Measurements from ENCODE around the gene NEMP1.

Gene NEMP1

DNA sequence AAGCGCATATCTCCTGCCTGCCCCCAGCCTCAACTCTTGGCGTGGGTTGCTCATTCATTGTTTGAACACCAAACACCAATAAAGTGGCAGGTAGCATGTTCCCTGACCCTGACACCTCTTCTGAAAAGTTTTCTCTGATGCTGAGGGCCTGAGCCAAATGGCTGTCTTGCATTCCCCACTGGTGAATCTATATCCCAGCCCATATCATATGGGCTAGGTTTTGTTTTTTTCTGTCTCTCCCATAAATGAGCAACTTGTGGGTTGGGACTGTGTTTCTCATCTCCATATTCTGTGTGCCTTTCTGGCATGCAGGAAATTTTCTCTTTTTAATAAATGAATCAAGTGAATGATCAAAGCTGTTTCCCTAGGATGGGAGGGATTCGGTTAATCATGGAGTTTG lies 33.7 kb downstream of the NEMP1 start:
- H3K27ac ChIP-seq: no peak overlapping the region
- TF ChIP-seq, protein P1, sequence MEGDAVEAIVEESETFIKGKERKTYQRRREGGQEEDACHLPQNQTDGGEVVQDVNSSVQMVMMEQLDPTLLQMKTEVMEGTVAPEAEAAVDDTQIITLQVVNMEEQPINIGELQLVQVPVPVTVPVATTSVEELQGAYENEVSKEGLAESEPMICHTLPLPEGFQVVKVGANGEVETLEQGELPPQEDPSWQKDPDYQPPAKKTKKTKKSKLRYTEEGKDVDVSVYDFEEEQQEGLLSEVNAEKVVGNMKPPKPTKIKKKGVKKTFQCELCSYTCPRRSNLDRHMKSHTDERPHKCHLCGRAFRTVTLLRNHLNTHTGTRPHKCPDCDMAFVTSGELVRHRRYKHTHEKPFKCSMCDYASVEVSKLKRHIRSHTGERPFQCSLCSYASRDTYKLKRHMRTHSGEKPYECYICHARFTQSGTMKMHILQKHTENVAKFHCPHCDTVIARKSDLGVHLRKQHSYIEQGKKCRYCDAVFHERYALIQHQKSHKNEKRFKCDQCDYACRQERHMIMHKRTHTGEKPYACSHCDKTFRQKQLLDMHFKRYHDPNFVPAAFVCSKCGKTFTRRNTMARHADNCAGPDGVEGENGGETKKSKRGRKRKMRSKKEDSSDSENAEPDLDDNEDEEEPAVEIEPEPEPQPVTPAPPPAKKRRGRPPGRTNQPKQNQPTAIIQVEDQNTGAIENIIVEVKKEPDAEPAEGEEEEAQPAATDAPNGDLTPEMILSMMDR (conservative IDR thresholded peaks at IDR 0.05): no peak

DNA sequence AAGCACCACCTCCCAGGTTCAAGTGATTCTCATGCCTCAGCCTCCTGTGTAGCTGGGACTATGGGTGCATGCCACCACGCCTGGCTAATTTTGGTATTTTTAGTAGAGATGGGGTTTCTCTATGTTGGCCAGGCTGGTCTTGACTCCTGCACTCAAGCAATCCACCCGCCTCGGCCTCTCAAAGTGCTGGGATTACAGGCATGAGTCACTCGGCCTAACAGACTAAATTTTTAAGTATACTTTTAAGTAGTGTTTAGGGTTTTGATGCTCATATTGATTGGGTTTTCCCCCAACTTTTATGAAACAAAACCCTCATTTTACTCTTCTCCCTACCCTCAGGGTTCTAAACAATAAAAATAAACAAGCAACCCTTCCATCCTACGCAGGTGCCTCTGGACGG lies 34.1 kb downstream of the NEMP1 start:
- TF ChIP-seq, protein P1 (conservative IDR thresholded peaks at IDR 0.05): no peak
- H3K27ac ChIP-seq: no peak overlapping the region

DNA sequence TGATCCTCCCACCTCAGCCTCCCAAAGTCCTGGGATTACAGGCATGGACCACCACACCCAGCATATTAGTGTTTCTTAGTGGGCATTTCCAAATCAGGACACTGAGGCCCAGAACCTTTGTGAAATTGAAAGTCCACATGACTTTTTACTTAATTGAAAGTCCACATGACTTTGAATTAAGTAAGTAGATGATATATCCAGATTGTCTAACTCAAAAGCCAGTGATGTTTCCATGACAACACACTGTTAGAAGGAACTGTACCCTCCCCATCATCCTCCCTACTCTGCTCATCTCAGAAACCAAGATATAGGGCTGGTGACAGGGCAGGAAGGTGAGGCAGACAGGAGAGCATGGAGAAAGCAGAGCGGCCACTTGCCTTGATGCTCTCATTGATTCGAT lies 35.9 kb downstream of the NEMP1 start:
- TF ChIP-seq, protein P1 (conservative IDR thresholded peaks at IDR 0.05): no peak
- no peak overlapping the region for H3K27ac ChIP-seq

DNA sequence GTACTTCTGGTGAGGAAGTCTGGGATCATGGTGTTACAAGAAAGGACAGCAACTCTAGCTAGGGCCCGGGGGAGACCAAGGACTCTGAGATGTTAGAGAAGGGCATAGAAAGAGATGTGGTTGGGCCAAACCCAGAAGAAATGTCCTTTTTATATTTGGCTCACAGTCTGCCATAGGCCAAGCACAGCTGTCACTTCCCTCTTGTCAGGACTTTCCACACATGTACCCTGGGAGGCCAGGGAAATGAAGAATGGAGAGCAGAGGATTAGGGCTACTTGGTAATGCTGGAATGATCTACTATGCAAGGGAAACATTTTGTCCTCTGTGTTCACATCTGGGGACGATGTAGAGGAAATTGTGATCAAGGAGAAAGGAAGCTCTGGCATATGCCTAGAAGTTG lies 37.8 kb downstream of the NEMP1 start:
- TF ChIP-seq, protein P1 (conservative IDR thresholded peaks at IDR 0.05): no peak
- no peak overlapping the region for H3K27ac ChIP-seq

DNA sequence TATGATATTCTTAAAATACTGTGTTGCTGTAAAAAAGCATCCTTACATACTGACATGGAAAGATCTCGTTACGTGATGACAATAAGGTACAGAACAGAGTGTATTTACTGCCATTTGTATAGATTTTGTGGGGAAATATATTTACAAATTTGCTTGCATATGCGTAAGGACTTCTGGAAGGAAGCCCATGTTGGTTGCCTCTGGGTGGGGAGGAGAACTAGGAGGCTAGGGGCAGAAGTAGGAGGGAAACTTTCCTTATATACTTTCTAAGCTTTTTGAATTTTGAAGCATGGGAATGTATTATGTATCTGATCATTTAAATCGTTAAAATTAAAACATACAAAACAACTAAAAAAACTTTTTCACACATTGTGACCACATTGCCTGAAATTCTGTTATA lies 38.4 kb downstream of the NEMP1 start:
- no peak overlapping the region for H3K27ac ChIP-seq
- TF ChIP-seq, protein P1 (conservative IDR thresholded peaks at IDR 0.05): no peak

DNA sequence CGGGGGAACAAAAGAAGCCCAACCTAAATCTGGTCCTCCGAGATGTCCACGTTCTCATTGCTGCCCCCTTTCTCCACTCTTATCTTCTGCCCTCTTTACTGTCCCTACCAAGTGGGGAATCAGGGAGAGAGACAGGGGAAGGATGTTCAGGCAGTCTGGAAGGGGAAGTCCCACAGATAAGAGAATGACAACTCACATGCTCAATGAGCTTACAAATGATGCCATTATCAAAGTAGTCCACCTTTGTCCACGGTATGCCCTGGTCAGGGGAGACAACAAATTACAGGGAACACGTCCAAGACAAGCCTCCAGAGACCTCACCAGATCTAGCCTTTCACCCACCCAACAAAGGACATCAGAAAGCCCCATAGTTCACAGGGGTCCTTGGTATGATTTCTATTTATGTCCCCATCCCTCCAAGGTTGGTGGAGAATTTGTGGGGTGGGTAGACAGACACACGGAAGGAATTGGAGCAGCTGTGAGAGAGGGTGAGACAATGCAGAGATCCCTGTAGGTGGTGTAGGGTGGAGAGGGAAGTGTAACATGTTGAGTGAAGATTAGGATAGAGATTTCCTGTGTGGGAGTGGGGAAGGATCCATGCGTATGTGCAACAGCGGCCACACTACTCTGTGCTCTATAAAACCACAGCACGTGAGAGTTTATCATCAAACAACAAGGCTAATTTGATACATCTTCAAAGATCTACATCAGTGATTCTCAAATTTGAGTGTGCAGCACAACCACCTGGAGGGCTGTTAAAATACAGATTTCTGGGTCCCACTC lies 39.4 kb downstream of the NEMP1 start:
- no peak overlapping the region for H3K27ac ChIP-seq
- TF ChIP-seq, protein P1 (conservative IDR thresholded peaks at IDR 0.05): no peak

DNA sequence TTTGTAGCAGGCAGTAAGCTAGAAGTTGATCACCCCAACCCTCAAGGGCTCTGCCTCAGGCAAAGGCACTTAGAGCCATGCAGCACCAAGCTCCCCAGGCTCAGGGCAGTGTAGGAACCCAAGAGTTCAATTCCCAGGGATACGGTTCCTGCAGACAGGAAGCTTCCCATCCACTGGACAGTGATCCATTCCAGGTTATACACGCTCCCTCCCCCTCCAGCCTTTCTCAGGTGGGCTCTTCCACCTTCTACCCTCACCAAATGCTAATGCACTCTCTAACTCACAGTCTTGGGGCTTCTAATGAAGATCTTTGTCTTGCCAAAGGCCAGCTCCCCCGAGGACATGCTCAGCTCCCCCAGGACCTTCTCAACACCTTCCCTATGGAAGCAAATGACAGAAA lies 41.3 kb downstream of the NEMP1 start:
- no peak overlapping the region for H3K27ac ChIP-seq

More for the DNA sequence above, 41.3 kb downstream of the NEMP1 start:
- TF ChIP-seq, protein P1 (conservative IDR thresholded peaks at IDR 0.05): no peak
